ENCODE data around the gene TRIM38.

TRIM38 gene

GRCh38 chr6:26019967-26020328, 57.3 kb downstream of the TRIM38 start:
- no peaks in the 10 kb centered on the region for H3K79me2 ChIP-seq (ENCODE audit: insufficient read depth, low read depth)
- no peak overlapping the region for H3K9ac ChIP-seq
- no peak overlapping the region for H3K27ac ChIP-seq
- no peak overlapping the region for H3K4me3 ChIP-seq (IDR thresholded peaks at IDR 0.05; ENCODE audit: insufficient read depth, low read depth, low read length)
- no peak for TF ChIP-seq CTCF (conservative IDR thresholded peaks at IDR 0.05; ENCODE audit: low read depth, low read length)
- no peaks in the 10 kb centered on the region for H4K20me1 ChIP-seq (ENCODE audit: insufficient read depth)
- no peaks in the 10 kb centered on the region for H3K27me3 ChIP-seq (ENCODE audit: insufficient read depth, low read depth)
- no peak overlapping the region for H2AFZ ChIP-seq (ENCODE audit: low read depth)
- H3K36me3 ChIP-seq (ENCODE audit: insufficient read depth), result no peaks in the 10 kb centered on the region
- no peak overlapping the region for H3K4me2 ChIP-seq
- H3K4me1 ChIP-seq (ENCODE audit: low read depth, poor library complexity, severe bottlenecking), result peaks cover 8% of the 10 kb centered on the region

- Histone ChIP-seq H3K4me3 (IDR thresholded peaks at IDR 0.05; ENCODE audit: insufficient read depth, low read depth, low read length) (no peak overlapping the region), H3K27me3 (ENCODE audit: insufficient read depth, low read depth) (no peaks in the 10 kb centered on the region), H3K27ac (peak overlapping the region; percentile 87), H3K4me1 (ENCODE audit: low read depth, poor library complexity, severe bottlenecking) (peaks cover 13% of the 10 kb centered on the region), H3K9ac (peak overlapping the region; percentile 70; the same call in 1 of the 2 replicates), H3K79me2 (ENCODE audit: insufficient read depth, low read depth) (no peaks in the 10 kb centered on the region), H3K36me3 (ENCODE audit: insufficient read depth) (no peaks in the 10 kb centered on the region), H3K4me2 (peak overlapping the region; percentile 7; the same call in 1 of the 2 replicates), H4K20me1 (ENCODE audit: insufficient read depth) (no peaks in the 10 kb centered on the region), H2AFZ (ENCODE audit: low read depth) (0 out of 2 replicates have a peak overlapping the region, but pooled peaks have one; percentile 36)
- no peak for TF ChIP-seq CTCF (conservative IDR thresholded peaks at IDR 0.05; ENCODE audit: low read depth, low read length)
These were observed 57.9 kb downstream of the TRIM38 start for GRCh38 chr6:26020329-26021000.

GRCh38 chr6:26021001-26021349, 58.4 kb downstream of the TRIM38 start:
- Histone ChIP-seq H3K27me3 (ENCODE audit: insufficient read depth, low read depth) (no peaks in the 10 kb centered on the region), H3K36me3 (ENCODE audit: insufficient read depth) (no peaks in the 10 kb centered on the region), H3K27ac (peak overlapping the region; percentile 87), H2AFZ (ENCODE audit: low read depth) (peak overlapping the region; percentile 36; the same call in 1 of the 2 replicates), H3K4me2 (peak overlapping the region; percentile 7; the same call in 1 of the 2 replicates), H3K9ac (peak overlapping the region; percentile 70), H3K4me1 (ENCODE audit: low read depth, poor library complexity, severe bottlenecking) (peaks cover 18% of the 10 kb centered on the region), H4K20me1 (ENCODE audit: insufficient read depth) (no peaks in the 10 kb centered on the region), H3K79me2 (ENCODE audit: insufficient read depth, low read depth) (no peaks in the 10 kb centered on the region), H3K4me3 (IDR thresholded peaks at IDR 0.05; ENCODE audit: insufficient read depth, low read depth, low read length) (no peak overlapping the region)
- TF ChIP-seq CTCF (conservative IDR thresholded peaks at IDR 0.05; ENCODE audit: low read depth, low read length), result no peak

GRCh38 chr6:26021350-26022131, 58.9 kb downstream of the TRIM38 start:
- TF ChIP-seq CTCF (conservative IDR thresholded peaks at IDR 0.05; ENCODE audit: low read depth, low read length), result no peak
- Histone ChIP-seq H3K79me2 (ENCODE audit: insufficient read depth, low read depth) (no peaks in the 10 kb centered on the region), H3K4me2 (peak overlapping the region; percentile 53; the same call in 1 of the 2 replicates), H4K20me1 (ENCODE audit: insufficient read depth) (no peaks in the 10 kb centered on the region), H3K4me3 (IDR thresholded peaks at IDR 0.05; ENCODE audit: insufficient read depth, low read depth, low read length) (no peak overlapping the region), H2AFZ (ENCODE audit: low read depth) (peak overlapping the region; percentile 36; the same call in 1 of the 2 replicates), H3K27me3 (ENCODE audit: insufficient read depth, low read depth) (no peaks in the 10 kb centered on the region), H3K9ac (peak overlapping the region; percentile 70), H3K4me1 (ENCODE audit: low read depth, poor library complexity, severe bottlenecking) (peaks cover 18% of the 10 kb centered on the region), H3K27ac (peak overlapping the region; percentile 87), H3K36me3 (ENCODE audit: insufficient read depth) (no peaks in the 10 kb centered on the region)
